ENCODE data around the gene EIF4E3.

- peak in 1 of 3 donors; percentile 33 for TF ChIP-seq POLR2AphosphoS5 (IDR thresholded peaks at IDR 0.05)
- no peak for TF ChIP-seq CTCF (IDR thresholded peaks at IDR 0.05)
- TF ChIP-seq POLR2A (IDR thresholded peaks at IDR 0.05), result no peak
Observed at GRCh38 chr3:71684757-71685386, 40.3 kb downstream of the EIF4E3 start.
